Trophoblast cell (in vitro differentiated cells and primary cell): Measurements from ENCODE around the gene CAND2.
"Not testable (repeated sequence)": the region's sequence is repeated elsewhere in the genome, so short reads cannot be mapped to it uniquely, and the experiment has no call there.

Source experiments
- DNase-seq, 2 donors: peaks; one replicate each; pipeline ENCODE4 v3.0.0-alpha.2; 2016
- H2AFZ ChIP-seq: 2 replicates; pipeline ENCODE4 v1.6.1; 2013; ENCODE audit warnings: low read length, moderate library complexity, mild to moderate bottlenecking; ENCODE audit not compliant: insufficient read depth, poor library complexity
- H2AK5ac ChIP-seq: 2 replicates; pipeline ENCODE4 v1.6.1; 2013; ENCODE audit warnings: mild to moderate bottlenecking, low read length
- H2BK120ac ChIP-seq: 2 replicates; pipeline ENCODE4 v1.6.1; 2013; ENCODE audit warnings: low read length, mild to moderate bottlenecking, moderate library complexity; ENCODE audit not compliant: insufficient read depth, poor library complexity
- H2BK12ac ChIP-seq: 2 replicates; pipeline ENCODE4 v1.6.1; 2013; ENCODE audit warnings: mild to moderate bottlenecking, low read length, moderate library complexity
- H2BK5ac ChIP-seq: 2 replicates; pipeline ENCODE4 v1.6.1; 2013; ENCODE audit warnings: low read length, low read depth, moderate library complexity, mild to moderate bottlenecking; ENCODE audit not compliant: poor library complexity
- H3K14ac ChIP-seq: 2 replicates; pipeline ENCODE4 v1.6.1; 2013; ENCODE audit warnings: mild to moderate bottlenecking, low read length
- H3K18ac ChIP-seq: 2 replicates; pipeline ENCODE4 v1.6.1; 2013; ENCODE audit warnings: mild to moderate bottlenecking, low read length
- H3K23ac ChIP-seq: 2 replicates; pipeline ENCODE4 v1.6.1; 2013; ENCODE audit warnings: low read length
- H3K27ac ChIP-seq: 2 replicates; pipeline ENCODE4 v1.5.1; 2013; ENCODE audit warnings: low read depth, mild to moderate bottlenecking, inconsistent platforms, low read length, moderate library complexity
- H3K27me3 ChIP-seq: 2 replicates; pipeline ENCODE4 v1.6.1; 2013; ENCODE audit warnings: inconsistent platforms, mild to moderate bottlenecking, low read length, moderate library complexity; ENCODE audit not compliant: insufficient read depth
- H3K36me3 ChIP-seq, 2 experiments: 1 replicate in 1 of 2; 2 replicates in 1 of 2; pipeline ENCODE4 v1.6.1; 2013; ENCODE audit warnings: low read length in 2 of 2, mild to moderate bottlenecking in 2 of 2, moderate library complexity in 1 of 2; ENCODE audit not compliant: insufficient read depth in 2 of 2, control insufficient read depth in 1 of 2
- H3K4ac ChIP-seq: 2 replicates; pipeline ENCODE4 v1.6.1; 2013; ENCODE audit warnings: low read depth, mild to moderate bottlenecking, low read length, moderate library complexity
- H3K4me1 ChIP-seq, 2 experiments: 1 replicate in 1 of 2; 2 replicates in 1 of 2; pipeline ENCODE4 v1.6.1; 2013; ENCODE audit warnings: low read length in 2 of 2, mild to moderate bottlenecking in 2 of 2, moderate library complexity in 1 of 2; ENCODE audit not compliant: insufficient read depth in 2 of 2, control insufficient read depth in 1 of 2
- H3K4me2 ChIP-seq: 2 replicates; pipeline ENCODE4 v1.6.1; 2013; ENCODE audit warnings: inconsistent platforms, mild to moderate bottlenecking, low read length, moderate library complexity
- H3K4me3 ChIP-seq: 2 replicates; pipeline ENCODE4 v1.5.1; 2013; ENCODE audit warnings: mild to moderate bottlenecking, low read depth, low read length, inconsistent platforms
- H3K79me1 ChIP-seq: one replicate; pipeline ENCODE4 v1.6.1; 2013; ENCODE audit warnings: low read length
- H3K79me2 ChIP-seq: 2 replicates; pipeline ENCODE4 v1.6.1; 2013; ENCODE audit warnings: low read length, mild to moderate bottlenecking; ENCODE audit not compliant: control insufficient read depth, insufficient read depth, poor library complexity
- H3K9ac ChIP-seq: 2 replicates; pipeline ENCODE4 v1.6.1; 2013; ENCODE audit warnings: mild to moderate bottlenecking, low read length
- H3K9me3 ChIP-seq: 2 replicates; pipeline ENCODE4 v1.6.1; 2013; ENCODE audit warnings: low read depth, mild to moderate bottlenecking, control low read depth, inconsistent platforms, low read length; ENCODE audit not compliant: insufficient read depth
- H4K12ac ChIP-seq: 2 replicates; pipeline ENCODE4 v1.6.1; 2013; ENCODE audit warnings: low read depth, mild to moderate bottlenecking, low read length, moderate library complexity
- H4K8ac ChIP-seq: 2 replicates; pipeline ENCODE4 v1.6.1; 2013; ENCODE audit warnings: low read depth, mild to moderate bottlenecking, low read length, moderate library complexity
- H4K91ac ChIP-seq: one replicate; pipeline ENCODE4 v1.6.1; 2013; ENCODE audit warnings: low read depth, mild to moderate bottlenecking, low read length, moderate library complexity
- WGBS: extraction: QIAGEN DNeasy Blood & Tissue Kit; methylation state at CpG from one replicate; pipeline ENCODE4 v1.1.7; 2013; ENCODE audit warnings: missing lambda C conversion rate; ENCODE audit not compliant: insufficient read length, insufficient coverage; ENCODE audit errors: extremely low coverage; 5-methylcytosine and 5-hydroxymethylcytosine counted together

The CAND2 gene

GRCh38 chr3:12775226-12775625 is 21.3 kb upstream of the CAND2 start:
- Histone ChIP-seq H3K14ac (no peak overlapping the region), H3K9me3 (no peaks in the 10 kb centered on the region), H3K36me3 (no peaks in the 10 kb centered on the region), H3K27me3 (peaks cover 3% of the 10 kb centered on the region), H3K27ac (no peak overlapping the region), H3K18ac (no peak overlapping the region), H2BK12ac (no peak overlapping the region), H2AFZ (no peak overlapping the region), H2BK120ac (no peak overlapping the region), H2AK5ac (no peak overlapping the region), H3K23ac (no peak overlapping the region), H3K9ac (no peak overlapping the region), H3K4me2 (no peak overlapping the region), H4K91ac (no peak overlapping the region), H3K4me3 (no peak overlapping the region), H4K12ac (no peak overlapping the region), H4K8ac (no peak overlapping the region), H3K4ac (no peak overlapping the region), H3K4me1 (no peaks in the 10 kb centered on the region), H3K79me1 (no peaks in the 10 kb centered on the region), H2BK5ac (no peak overlapping the region), H3K79me2 (no peaks in the 10 kb centered on the region)
- WGBS, result no CpG with 5 or more reads among the region's 1 CpG
- no peak for DNase-seq

- not testable (repeated sequence) for H3K27ac ChIP-seq, H2BK12ac ChIP-seq, H2BK5ac ChIP-seq, H3K27me3 ChIP-seq, H3K4me2 ChIP-seq, H2BK120ac ChIP-seq, H3K14ac ChIP-seq, H3K79me1 ChIP-seq, H3K36me3 ChIP-seq, H4K91ac ChIP-seq, H2AK5ac ChIP-seq, H3K9ac ChIP-seq, H3K23ac ChIP-seq, H4K8ac ChIP-seq, H3K4me3 ChIP-seq, H3K9me3 ChIP-seq, H3K79me2 ChIP-seq, H4K12ac ChIP-seq, H2AFZ ChIP-seq, H3K4me1 ChIP-seq, H3K4ac ChIP-seq, DNase-seq, H3K18ac ChIP-seq
- no CpG with 5 or more reads among the region's 6 CpGs for WGBS
These were observed 20.5 kb upstream of the CAND2 start for GRCh38 chr3:12775970-12776369.

- no peak for DNase-seq
- Histone ChIP-seq H2BK5ac (no peak overlapping the region), H3K4me2 (no peak overlapping the region), H3K27ac (no peak overlapping the region), H2AFZ (no peak overlapping the region), H4K91ac (no peak overlapping the region), H2AK5ac (no peak overlapping the region), H4K8ac (no peak overlapping the region), H3K18ac (no peak overlapping the region), H3K23ac (no peak overlapping the region), H3K4me1 (no peaks in the 10 kb centered on the region), H3K9ac (no peak overlapping the region), H3K4ac (no peak overlapping the region), H3K79me2 (no peaks in the 10 kb centered on the region), H3K14ac (no peak overlapping the region), H3K9me3 (no peaks in the 10 kb centered on the region), H3K79me1 (no peaks in the 10 kb centered on the region), H3K36me3 (no peaks in the 10 kb centered on the region), H3K27me3 (peaks cover 3% of the 10 kb centered on the region), H3K4me3 (no peak overlapping the region), H2BK120ac (no peak overlapping the region), H4K12ac (no peak overlapping the region), H2BK12ac (no peak overlapping the region)
- no CpG with 5 or more reads among the region's 4 CpGs for WGBS
These were observed 19.3 kb upstream of the CAND2 start for GRCh38 chr3:12777171-12777570.

GRCh38 chr3:12780751-12781150 is 15.7 kb upstream of the CAND2 start:
- no peak overlapping the region for H4K91ac ChIP-seq
- H3K27me3 ChIP-seq, result no peaks in the 10 kb centered on the region
- no peaks in the 10 kb centered on the region for H3K36me3 ChIP-seq
- no peaks in the 10 kb centered on the region for H3K4me1 ChIP-seq
- DNase-seq, result no peak
- H2BK5ac ChIP-seq, result no peak overlapping the region
- no peaks in the 10 kb centered on the region for H3K9me3 ChIP-seq
- no peak overlapping the region for H2BK120ac ChIP-seq
- no peak overlapping the region for H2AK5ac ChIP-seq
- no CpG with 5 or more reads among the region's 4 CpGs for WGBS
- no peaks in the 10 kb centered on the region for H3K79me2 ChIP-seq
- no peak overlapping the region for H3K14ac ChIP-seq
- H3K4ac ChIP-seq, result no peak overlapping the region
- no peak overlapping the region for H3K4me3 ChIP-seq
- no peak overlapping the region for H4K8ac ChIP-seq
- no peak overlapping the region for H3K23ac ChIP-seq
- H3K9ac ChIP-seq, result no peak overlapping the region
- no peak overlapping the region for H3K4me2 ChIP-seq
- no peak overlapping the region for H2AFZ ChIP-seq
- H3K79me1 ChIP-seq, result no peaks in the 10 kb centered on the region
- H2BK12ac ChIP-seq, result no peak overlapping the region
- no peak overlapping the region for H3K27ac ChIP-seq
- no peak overlapping the region for H3K18ac ChIP-seq
- H4K12ac ChIP-seq, result no peak overlapping the region
